Stimulated activated naive CD8-positive, alpha-beta T cell treated with anti-CD3 and anti-CD28 coated beads, Interleukin-15, amount 100 ng/mL, for 72 hours (primary cell): ENCODE measurements around the gene TEX14.
A peak's percentile ranks its signal among the peaks of the same experiment; 100 is the strongest.
"Not testable (repeated sequence)": the region's sequence is repeated elsewhere in the genome, so short reads cannot be mapped to it uniquely, and the experiment has no call there.

Experiments used
- ATAC-seq: fragments of 150-1000 bp; cut with Tn5 transposase; 2 replicates; pipeline ENCODE4 v1.10.0; 2021; ENCODE audit warnings: mild to moderate bottlenecking, moderate library complexity
- DNase-seq, 2 donors: peaks; one replicate each; pipeline ENCODE4 v3.0.0; 2021 to 2022
- H3K27ac Mint-ChIP-seq, 2 donors: one replicate each; pipeline ENCODE4 v1.8.0; 2022; ENCODE audit warnings: mild to moderate bottlenecking in 2 of 2, mixed read lengths in 2 of 2, moderate library complexity in 2 of 2
- H3K27me3 Mint-ChIP-seq: one replicate; pipeline ENCODE4 v1.8.0; 2022; ENCODE audit warnings: mixed read lengths
- H3K4me1 Mint-ChIP-seq: one replicate; pipeline ENCODE4 v1.8.0; 2022; ENCODE audit warnings: mild to moderate bottlenecking, mixed read lengths
- H3K4me3 Mint-ChIP-seq, 2 donors: one replicate each; pipeline ENCODE4 v1.8.0; 2022; ENCODE audit warnings: mild to moderate bottlenecking in 2 of 2, mixed read lengths in 2 of 2, moderate library complexity in 1 of 2
- H3K9me3 Mint-ChIP-seq, 2 donors: one replicate each; pipeline ENCODE4 v1.8.0; 2022; ENCODE audit warnings: mixed read lengths in 2 of 2

The TEX14 gene

GRCh38 chr17:58694826-58695225, 3.0 kb upstream of the TEX14 start:
- no peaks in the 10 kb centered on the region for H3K9me3 Mint-ChIP-seq
- H3K4me3 Mint-ChIP-seq = peak overlapping the region; percentile 22 to 55
- H3K4me1 Mint-ChIP-seq = peaks cover 39% of the 10 kb centered on the region
- H3K27ac Mint-ChIP-seq = peak overlapping the region in 1 of 2 donors; percentile 33
- H3K27me3 Mint-ChIP-seq = no peaks in the 10 kb centered on the region
- ATAC-seq (no peak), DNase-seq (no peak)

DNA sequence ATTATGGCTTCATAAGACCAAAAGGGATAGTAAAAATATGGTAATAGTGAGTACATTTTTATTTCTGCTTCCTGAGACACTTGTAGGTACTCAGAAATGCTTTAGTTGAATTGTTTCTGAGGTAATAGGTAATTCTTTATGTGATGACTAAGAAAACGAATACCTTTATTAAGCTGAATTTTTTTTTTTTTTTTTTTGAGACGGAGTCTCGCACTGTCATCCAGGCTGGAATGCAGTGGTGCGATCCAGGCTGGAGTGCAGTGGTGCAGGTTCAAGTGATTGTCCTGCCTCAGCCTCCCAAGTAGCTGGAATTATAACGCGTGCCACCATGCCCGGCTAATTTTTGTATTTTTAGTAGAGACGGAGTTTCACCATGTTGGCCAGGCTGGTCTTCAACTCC, 2.5 kb upstream of the TEX14 start:
- Mint-ChIP-seq H3K4me1 (peaks cover 39% of the 10 kb centered on the region), H3K27ac (no peak overlapping the region), H3K4me3 (peak overlapping the region; percentile 86 to 87), H3K9me3 (no peaks in the 10 kb centered on the region), H3K27me3 (no peaks in the 10 kb centered on the region)
- no peak for ATAC-seq
- no peak for DNase-seq

- Mint-ChIP-seq H3K4me3 (peak overlapping the region; percentile 86 to 87), H3K9me3 (no peaks in the 10 kb centered on the region), H3K4me1 (peaks cover 39% of the 10 kb centered on the region), H3K27me3 (no peaks in the 10 kb centered on the region), H3K27ac (peak overlapping the region in 1 of 2 donors; percentile 92)
- DNase-seq = no peak
- ATAC-seq = no peak
Measured at GRCh38 chr17:58693751-58694150, 1.9 kb upstream of the TEX14 start.

- peak overlapping the region; percentile 92 to 97 for H3K27ac Mint-ChIP-seq
- peaks cover 39% of the 10 kb centered on the region for H3K4me1 Mint-ChIP-seq
- H3K9me3 Mint-ChIP-seq = no peaks in the 10 kb centered on the region
- ATAC-seq = no peak
- no peak for DNase-seq
- H3K27me3 Mint-ChIP-seq = no peaks in the 10 kb centered on the region
- H3K4me3 Mint-ChIP-seq = peak overlapping the region; percentile 86 to 87
Measured at GRCh38 chr17:58693208-58693607, 1.4 kb upstream of the TEX14 start.

DNA sequence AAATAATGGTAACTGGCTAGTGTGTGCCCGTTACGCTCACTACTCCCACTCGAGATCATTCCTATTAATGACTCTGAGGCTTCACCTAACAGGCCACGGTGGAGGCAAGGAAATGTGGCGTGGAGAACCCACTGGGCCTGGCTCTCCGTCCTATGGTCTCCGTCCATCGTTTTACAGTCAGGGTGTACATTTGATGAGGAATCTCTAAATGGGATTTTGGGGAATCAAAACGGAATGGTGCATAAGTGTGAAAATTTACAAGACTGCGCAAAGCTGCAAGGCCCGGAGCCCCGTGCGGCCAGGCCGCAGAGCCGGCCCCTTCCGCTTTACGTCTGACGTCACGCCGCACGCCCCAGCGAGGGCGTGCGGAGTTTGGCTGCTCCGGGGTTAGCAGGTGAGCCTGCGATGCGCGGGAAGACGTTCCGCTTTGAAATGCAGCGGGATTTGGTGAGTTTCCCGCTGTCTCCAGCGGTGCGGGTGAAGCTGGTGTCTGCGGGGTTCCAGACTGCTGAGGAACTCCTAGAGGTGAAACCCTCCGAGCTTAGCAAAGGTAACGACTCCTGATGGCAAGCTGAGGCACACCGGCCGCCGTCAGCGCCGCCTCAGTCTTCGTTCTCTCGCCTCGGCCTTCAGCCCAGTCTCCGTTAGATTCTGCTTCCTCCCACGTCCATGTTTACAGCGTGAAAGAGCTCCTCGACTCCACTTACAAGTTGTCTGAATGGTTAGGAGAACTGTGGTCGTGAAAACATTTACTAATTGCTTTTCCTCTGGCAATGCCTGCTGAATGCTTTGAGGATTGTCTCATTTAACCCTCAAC, 602 bp upstream of the TEX14 start, which contains the start of gene RAD51C:
Gene RAD51C, plus strand, starts transcription at position 364 of the 817 bp plus-strand sequence. Its CDS starts 42 bp downstream, at position 406.
- no peaks in the 10 kb centered on the region for H3K9me3 Mint-ChIP-seq

DNA sequence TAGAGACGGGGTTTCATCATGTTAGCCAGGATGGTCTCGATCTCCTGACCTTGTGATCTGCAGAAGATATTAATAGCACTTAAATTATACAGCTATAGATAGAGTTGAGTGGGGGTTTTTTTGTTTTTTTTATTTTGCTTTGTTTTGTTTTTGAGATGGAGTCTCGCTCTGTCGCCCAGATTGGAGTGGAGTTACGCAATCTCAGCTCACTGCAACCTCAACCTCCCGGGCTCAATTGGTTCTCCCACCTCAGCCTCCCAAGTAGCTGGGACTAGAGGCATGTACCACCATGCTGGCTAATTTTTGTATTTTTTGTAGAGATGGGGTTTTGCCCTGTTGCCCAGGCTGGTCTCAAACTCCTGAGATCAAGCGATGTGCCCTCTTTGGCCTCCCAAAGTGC, 1.8 kb downstream of the TEX14 start:
- H3K4me1 Mint-ChIP-seq = peaks cover 32% of the 10 kb centered on the region
- not testable (repeated sequence) for H3K4me3 Mint-ChIP-seq, H3K9me3 Mint-ChIP-seq, ATAC-seq, H3K27me3 Mint-ChIP-seq, H3K27ac Mint-ChIP-seq, DNase-seq

More for the DNA sequence above, 602 bp upstream of the TEX14 start, which contains the start of gene RAD51C:
- DNase-seq (peak; percentile 88 to 91), ATAC-seq (peak; percentile 100)
- peak within 1 kb of the TSS; percentile 86 to 87 for H3K4me3 Mint-ChIP-seq
- no peaks in the 10 kb centered on the region for H3K27me3 Mint-ChIP-seq
- peaks cover 39% of the 10 kb centered on the region for H3K4me1 Mint-ChIP-seq
- peak within 1 kb of the TSS; percentile 92 to 97 for H3K27ac Mint-ChIP-seq

DNA sequence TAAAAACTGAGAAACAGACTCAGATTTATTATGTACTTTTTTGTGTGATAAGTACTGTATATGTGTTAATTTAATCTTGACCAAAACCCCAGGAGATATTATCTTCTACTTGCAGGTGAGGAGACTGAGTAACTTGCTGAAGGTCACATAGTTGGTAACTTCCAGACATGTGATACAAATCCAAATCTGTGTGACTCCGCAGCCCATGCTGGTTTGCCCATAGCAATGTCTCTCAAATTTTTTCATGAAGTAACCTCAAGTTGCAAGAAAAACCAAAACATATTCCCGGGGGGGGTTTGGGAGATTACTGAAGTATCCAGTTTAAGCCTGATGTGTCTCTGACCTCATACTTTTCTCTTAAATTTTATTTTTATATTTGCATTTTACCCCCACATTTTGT, 3.3 kb downstream of the TEX14 start:
- Mint-ChIP-seq H3K4me1 (peaks cover 20% of the 10 kb centered on the region), H3K27me3 (no peaks in the 10 kb centered on the region), H3K9me3 (no peaks in the 10 kb centered on the region), H3K27ac (no peak overlapping the region), H3K4me3 (no peak overlapping the region)
- DNase-seq (no peak), ATAC-seq (no peak)

DNA sequence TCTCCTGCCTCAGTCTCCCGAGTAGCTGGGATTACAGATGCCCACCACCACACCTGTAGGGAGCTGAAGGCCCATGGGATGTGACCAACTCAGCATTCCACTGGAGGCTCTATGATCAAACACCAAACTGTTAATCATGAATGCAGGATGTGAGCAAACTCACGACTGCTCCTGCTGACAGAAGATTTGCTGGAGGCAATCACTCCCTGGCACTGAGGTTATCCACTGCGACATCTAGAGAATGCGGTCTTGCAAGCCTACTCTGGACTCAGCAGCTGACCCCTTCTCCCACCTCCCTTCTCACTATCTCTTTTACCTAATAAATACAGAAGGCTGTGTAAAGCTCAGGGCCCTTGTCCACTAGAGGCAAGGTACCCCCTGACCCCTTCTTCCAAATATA, 4.9 kb downstream of the TEX14 start:
- no peak for ATAC-seq
- peaks cover 5% of the 10 kb centered on the region for H3K4me1 Mint-ChIP-seq
- no peaks in the 10 kb centered on the region for H3K9me3 Mint-ChIP-seq
- DNase-seq = no peak
- H3K4me3 Mint-ChIP-seq = no peak overlapping the region
- H3K27ac Mint-ChIP-seq = no peak overlapping the region
- H3K27me3 Mint-ChIP-seq = no peaks in the 10 kb centered on the region

- H3K27me3 Mint-ChIP-seq, H3K4me3 Mint-ChIP-seq, H3K4me1 Mint-ChIP-seq, H3K27ac Mint-ChIP-seq, H3K9me3 Mint-ChIP-seq, DNase-seq, ATAC-seq: not testable (repeated sequence)
Measured at GRCh38 chr17:58684462-58684861, 7.4 kb downstream of the TEX14 start.

DNA sequence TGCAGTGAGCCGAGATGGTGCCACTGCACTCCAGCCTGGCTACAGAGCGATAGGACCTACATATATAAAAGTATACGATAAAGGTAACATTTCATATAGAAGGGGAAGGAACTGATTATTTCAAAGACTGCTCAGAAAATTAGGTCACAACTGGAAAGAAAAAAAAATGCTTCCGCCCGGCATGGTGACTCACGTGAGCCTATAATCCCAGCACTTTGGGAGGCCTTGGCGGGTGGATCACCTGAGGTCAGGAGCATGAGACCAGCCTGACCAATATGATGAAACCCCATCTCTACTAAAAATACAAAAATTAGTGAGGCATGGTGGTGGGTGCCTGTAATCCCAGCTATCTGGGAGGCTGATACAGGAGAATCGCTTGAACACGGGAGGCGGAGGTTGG, 7.8 kb downstream of the TEX14 start:
- no peaks in the 10 kb centered on the region for H3K9me3 Mint-ChIP-seq
- H3K4me3 Mint-ChIP-seq = no peak overlapping the region
- no peaks in the 10 kb centered on the region for H3K27me3 Mint-ChIP-seq
- no peaks in the 10 kb centered on the region for H3K4me1 Mint-ChIP-seq
- H3K27ac Mint-ChIP-seq = no peak overlapping the region
- no peak for ATAC-seq
- DNase-seq = no peak

DNA sequence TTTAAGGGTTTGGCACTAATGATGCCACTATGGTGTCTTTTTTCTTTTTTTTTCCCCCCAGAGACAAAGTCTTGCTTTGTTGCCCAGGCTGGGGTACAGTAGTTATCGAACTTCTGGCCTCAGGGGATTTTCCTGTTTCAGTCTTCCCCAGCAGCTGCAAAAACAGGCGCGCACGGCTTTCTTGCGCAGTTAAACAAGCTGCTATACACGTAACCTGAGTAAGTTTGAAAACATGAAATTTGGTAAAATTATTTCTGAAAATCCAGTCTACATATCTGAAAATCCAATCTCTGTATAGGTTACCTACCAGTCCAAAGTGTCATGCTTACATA, 11.8 kb downstream of the TEX14 start:
- Mint-ChIP-seq H3K27me3 (no peaks in the 10 kb centered on the region), H3K4me3 (no peak overlapping the region), H3K27ac (no peak overlapping the region), H3K4me1 (no peaks in the 10 kb centered on the region), H3K9me3 (no peaks in the 10 kb centered on the region)
- DNase-seq (no peak), ATAC-seq (no peak)

GRCh38 chr17:58679263-58680037, 12.4 kb downstream of the TEX14 start:
- H3K4me1 Mint-ChIP-seq = no peaks in the 10 kb centered on the region
- ATAC-seq (peak; percentile 31), DNase-seq (no peak)
- H3K4me3 Mint-ChIP-seq = no peak overlapping the region
- H3K9me3 Mint-ChIP-seq = no peaks in the 10 kb centered on the region
- H3K27me3 Mint-ChIP-seq = no peaks in the 10 kb centered on the region
- H3K27ac Mint-ChIP-seq = no peak overlapping the region

DNA sequence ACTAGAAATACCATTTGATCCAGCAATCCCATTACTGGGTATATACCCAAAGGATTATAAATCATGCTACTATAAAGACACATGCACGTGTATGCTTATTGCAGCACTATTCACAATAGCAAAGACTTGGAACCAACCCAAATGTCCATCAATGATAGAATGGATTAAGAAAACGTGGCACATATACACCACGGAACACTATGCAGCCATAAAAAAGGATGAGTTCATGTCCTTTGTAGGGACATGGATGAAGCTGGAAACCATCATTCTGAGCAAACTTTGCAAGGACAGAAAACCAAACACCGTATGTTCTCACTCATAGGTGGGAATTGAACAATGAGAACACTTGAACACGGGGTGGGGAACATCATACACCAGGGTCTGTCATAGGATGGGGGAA, 13.6 kb downstream of the TEX14 start:
- H3K4me1 Mint-ChIP-seq, H3K27me3 Mint-ChIP-seq, DNase-seq, H3K4me3 Mint-ChIP-seq, ATAC-seq, H3K9me3 Mint-ChIP-seq: not testable (repeated sequence)
- H3K27ac Mint-ChIP-seq = peak overlapping the region in 1 of 2 donors; percentile 69

DNA sequence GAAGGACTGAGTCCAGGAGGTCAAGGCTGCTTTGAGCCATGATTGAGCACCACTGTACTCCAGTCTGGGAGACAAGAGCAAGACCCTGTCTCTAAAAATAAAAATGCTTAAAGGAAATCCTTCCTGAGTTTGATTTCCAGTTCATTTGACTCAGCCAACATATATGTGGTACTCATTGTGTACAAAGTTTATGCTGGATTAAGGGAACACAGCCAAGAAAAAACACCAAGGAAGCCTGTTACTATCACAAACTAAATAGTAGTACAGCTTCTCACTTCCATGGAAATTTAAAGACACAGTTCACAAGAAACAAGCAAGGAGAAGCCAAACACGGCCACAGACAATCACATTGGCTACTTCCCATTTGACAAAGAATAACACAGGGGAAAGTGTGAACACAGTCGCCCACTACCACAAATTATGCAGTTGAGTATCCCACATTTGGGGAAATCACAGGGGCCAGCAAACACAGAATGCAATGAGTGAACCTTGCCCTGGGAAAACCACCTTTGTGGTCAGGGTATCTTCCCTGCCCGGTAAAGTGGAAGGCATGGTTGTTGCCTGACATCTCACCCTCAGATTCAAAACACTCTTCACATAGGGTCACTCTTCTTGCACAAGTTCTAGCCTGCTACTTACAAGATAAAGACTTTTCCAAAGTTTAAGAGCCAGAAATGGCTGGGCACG, 14.5 kb downstream of the TEX14 start:
- Mint-ChIP-seq H3K9me3 (no peaks in the 10 kb centered on the region), H3K27ac (no peak overlapping the region), H3K4me1 (no peaks in the 10 kb centered on the region), H3K27me3 (no peaks in the 10 kb centered on the region), H3K4me3 (no peak overlapping the region)
- ATAC-seq (peak; percentile 56), DNase-seq (no peak)

GRCh38 chr17:58671969-58672368, 19.9 kb downstream of the TEX14 start:
- DNase-seq (no peak), ATAC-seq (no peak)
- H3K4me1 Mint-ChIP-seq = peaks cover under 1% of the 10 kb centered on the region
- peaks cover 17% of the 10 kb centered on the region for H3K27me3 Mint-ChIP-seq
- no peak overlapping the region for H3K27ac Mint-ChIP-seq
- H3K4me3 Mint-ChIP-seq = no peak overlapping the region
- no peaks in the 10 kb centered on the region for H3K9me3 Mint-ChIP-seq

- Mint-ChIP-seq H3K27ac (no peak overlapping the region), H3K27me3 (peaks cover 26% of the 10 kb centered on the region), H3K4me3 (no peak overlapping the region), H3K4me1 (peaks cover 8% of the 10 kb centered on the region), H3K9me3 (no peaks in the 10 kb centered on the region)
- no peak for ATAC-seq
- no peak for DNase-seq
Measured at GRCh38 chr17:58669853-58670252, 22.0 kb downstream of the TEX14 start.
